RCC 7860 (cell line): ENCODE results near the gene C2orf81.
"Not testable (repeated sequence)": the region's sequence is repeated elsewhere in the genome, so short reads cannot be mapped to it uniquely, and the experiment has no call there.

Source experiments
- DNase-seq: peaks from one replicate; pipeline ENCODE4 v3.0.0-alpha.2; 2015; ENCODE audit warnings: low spot score
- FAIRE-seq: peaks from 2 replicates; lab custom pipeline; 2012; peaks lifted over from hg19 to GRCh38; lab: Jason Lieb, UNC

Gene C2orf81

GRCh38 chr2:74424139-74424992 lies 2.9 kb upstream of the C2orf81 start:
- FAIRE-seq: no peak
- DNase-seq: peak; percentile 36

GRCh38 chr2:74423231-74424095 lies 2.0 kb upstream of the C2orf81 start:
- no peak for DNase-seq
- FAIRE-seq: no peak

- DNase-seq, FAIRE-seq: not testable (repeated sequence)
These were observed 846 bp downstream of the C2orf81 start for GRCh38 chr2:74420443-74421103.

GRCh38 chr2:74420006-74420405 lies 1.4 kb downstream of the C2orf81 start:
- FAIRE-seq: no peak
- DNase-seq: no peak

- no peak for FAIRE-seq
These were observed 2.1 kb downstream of the C2orf81 start for GRCh38 chr2:74419345-74419744.

GRCh38 chr2:74418312-74418711 lies 3.1 kb downstream of the C2orf81 start:
- FAIRE-seq: no peak

More at GRCh38 chr2:74419345-74419744, 2.1 kb downstream of the C2orf81 start:
- no peak for DNase-seq

GRCh38 chr2:74417763-74418162 lies 3.7 kb downstream of the C2orf81 start:
- no peak for FAIRE-seq

More at GRCh38 chr2:74418312-74418711, 3.1 kb downstream of the C2orf81 start:
- no peak for DNase-seq

GRCh38 chr2:74417197-74417596 lies 4.2 kb downstream of the C2orf81 start:
- DNase-seq (no peak), FAIRE-seq (no peak)

More at GRCh38 chr2:74417763-74418162, 3.7 kb downstream of the C2orf81 start:
- DNase-seq: no peak

GRCh38 chr2:74416778-74417177 lies 4.6 kb downstream of the C2orf81 start:
- DNase-seq (no peak), FAIRE-seq (no peak)

GRCh38 chr2:74415762-74416395 lies 5.5 kb downstream of the C2orf81 start:
- DNase-seq (no peak), FAIRE-seq (no peak)

GRCh38 chr2:74414881-74415761 lies 6.3 kb downstream of the C2orf81 start:
- FAIRE-seq (no peak), DNase-seq (no peak)

- FAIRE-seq (no peak), DNase-seq (no peak)
These were observed 7.0 kb downstream of the C2orf81 start for GRCh38 chr2:74414441-74414840.

- DNase-seq: no peak
- no peak for FAIRE-seq
These were observed 8.3 kb downstream of the C2orf81 start for GRCh38 chr2:74413001-74413698.

- FAIRE-seq (no peak), DNase-seq (no peak)
These were observed 13.7 kb downstream of the C2orf81 start for GRCh38 chr2:74407682-74408081.

GRCh38 chr2:74406035-74406434 lies 15.4 kb downstream of the C2orf81 start:
- FAIRE-seq (peak; percentile 87), DNase-seq (peak; percentile 94)

GRCh38 chr2:74401891-74402290 lies 19.5 kb downstream of the C2orf81 start:
- DNase-seq (no peak), FAIRE-seq (no peak)

GRCh38 chr2:74399785-74400184 lies 21.6 kb downstream of the C2orf81 start:
- DNase-seq (no peak), FAIRE-seq (no peak)

GRCh38 chr2:74396149-74396548 lies 25.3 kb downstream of the C2orf81 start:
- no peak for DNase-seq
- no peak for FAIRE-seq

- DNase-seq: no peak
- FAIRE-seq: no peak
These were observed 27.9 kb downstream of the C2orf81 start for GRCh38 chr2:74393525-74393924.
